CD4-positive, CD25-positive, alpha-beta regulatory T cell (primary cell): ENCODE results near the gene LTBP4. TPM values are rescaled to one million over a fixed set of nuclear protein-coding genes. Genes with fewer than 3 reads are reported as not detected.

ENCODE experiments used
- ATAC-seq, 2 donors: fragments of 150-1000 bp; cut with Tn5 transposase; one replicate each; pipeline ENCODE4 v1.10.0; 2021; ENCODE audit warnings: low read depth in 2 of 2, moderate number of reproducible peaks in 2 of 2, moderate library complexity in 1 of 2
- DNase-seq, 3 donors: peaks; one replicate each; pipeline versions ENCODE4 v3.0.0 to v3.0.0-alpha.2; 2012 to 2022; ENCODE audit warnings: mixed read lengths in 1 of 3
- H3K27ac ChIP-seq: one replicate; pipeline ENCODE4 v1.7.0; 2013; ENCODE audit warnings: mild to moderate bottlenecking, low read length; ENCODE audit not compliant: insufficient read depth, poor library complexity, severe bottlenecking
- H3K27me3 ChIP-seq: one replicate; pipeline ENCODE4 v1.7.0; 2013; ENCODE audit warnings: low read length; ENCODE audit not compliant: control insufficient read depth, insufficient read depth
- H3K36me3 ChIP-seq: one replicate; pipeline ENCODE4 v1.7.0; 2013; ENCODE audit warnings: mild to moderate bottlenecking, low read length, moderate library complexity; ENCODE audit not compliant: control insufficient read depth, insufficient read depth
- H3K4me1 ChIP-seq: 2 replicates; pipeline ENCODE4 v1.7.0; 2013; ENCODE audit warnings: mild to moderate bottlenecking, low read length; ENCODE audit not compliant: insufficient read depth, control insufficient read depth, poor library complexity, severe bottlenecking
- H3K4me3 ChIP-seq: one replicate; pipeline ENCODE4 v1.7.0; 2013; ENCODE audit warnings: low read depth, mild to moderate bottlenecking, low read length, moderate library complexity
- H3K9me3 ChIP-seq, 2 experiments: 1 replicate in 1 of 2; 2 replicates in 1 of 2; pipeline ENCODE4 v1.7.0; 2013; ENCODE audit warnings: low read length in 2 of 2, mild to moderate bottlenecking in 1 of 2, moderate library complexity in 1 of 2; ENCODE audit not compliant: control insufficient read depth in 2 of 2
- H3K27ac Mint-ChIP-seq, 3 donors: one replicate each; pipeline ENCODE4 v1.8.0; 2020 to 2022; ENCODE audit warnings: mild to moderate bottlenecking in 3 of 3, mixed read lengths in 3 of 3, moderate library complexity in 2 of 3
- H3K27me3 Mint-ChIP-seq: one replicate; pipeline ENCODE4 v1.8.0; 2022; ENCODE audit warnings: mild to moderate bottlenecking, mixed read lengths
- H3K36me3 Mint-ChIP-seq: one replicate; pipeline ENCODE4 v1.8.0; 2020; ENCODE audit warnings: mixed read lengths
- H3K4me1 Mint-ChIP-seq, 4 donors: one replicate each; pipeline ENCODE4 v1.8.0; 2020 to 2022; ENCODE audit warnings: mixed read lengths in 4 of 4, mild to moderate bottlenecking in 1 of 4
- H3K4me3 Mint-ChIP-seq, 4 donors: one replicate each; pipeline ENCODE4 v1.8.0; 2020 to 2022; ENCODE audit warnings: mild to moderate bottlenecking in 4 of 4, mixed read lengths in 4 of 4, moderate library complexity in 3 of 4
- H3K9me3 Mint-ChIP-seq, 7 donors: one replicate each; pipeline ENCODE4 v1.8.0; 2020 to 2022; ENCODE audit warnings: mixed read lengths in 7 of 7, mild to moderate bottlenecking in 3 of 7, moderate library complexity in 2 of 7
- polyA plus RNA-seq, 4 donors: library from polyadenylated mRNA; unstranded; fragments of 300-500 nt; fragmentation: Illumina TruSeq; gene quantifications; one replicate each; pipeline ENCODE4 v1.2.3, GENCODE V29; 2021
- total RNA-seq: library from RNA; stranded (reverse); gene quantifications from one replicate; pipeline ENCODE4 v1.2.3, GENCODE V29; 2022

Gene LTBP4
- total and polyA plus RNA-seq, 5 donors from 2014 or later: 20.7 to 115 (median 30.9) TPM

- no peaks in the 10 kb centered on the region for H3K27me3 Mint-ChIP-seq
- DNase-seq (no peak), ATAC-seq (no peak)
- peaks cover 44% of the 10 kb centered on the region for H3K36me3 ChIP-seq
- no peaks in the 10 kb centered on the region for H3K9me3 ChIP-seq
- H3K4me1 Mint-ChIP-seq: peaks cover 8 to 48% (median 18%) of the 10 kb centered on the region in 4 donors
- H3K27ac Mint-ChIP-seq: peak overlapping the region in 2 of 3 donors; percentile 84 to 91
- no peaks in the 10 kb centered on the region for H3K27me3 ChIP-seq
- H3K9me3 Mint-ChIP-seq: no peaks in the 10 kb centered on the region
- H3K4me3 ChIP-seq: no peak overlapping the region
- peak overlapping the region; percentile 91 to 97 (median 92) for H3K4me3 Mint-ChIP-seq
- H3K36me3 Mint-ChIP-seq: peaks cover 25% of the 10 kb centered on the region
- peaks cover 28% of the 10 kb centered on the region for H3K4me1 ChIP-seq
- no peak overlapping the region for H3K27ac ChIP-seq
Observed at GRCh38 chr19:40578442-40578908, 22.7 kb upstream of the LTBP4 start.

GRCh38 chr19:40580619-40581018 is 20.6 kb upstream of the LTBP4 start:
- no peak overlapping the region for H3K4me3 ChIP-seq
- H3K4me3 Mint-ChIP-seq: peak overlapping the region in 1 of 4 donors; percentile 21
- H3K9me3 ChIP-seq: no peaks in the 10 kb centered on the region
- H3K27me3 Mint-ChIP-seq: no peaks in the 10 kb centered on the region
- no peak for DNase-seq
- H3K36me3 Mint-ChIP-seq: peaks cover 40% of the 10 kb centered on the region
- H3K4me1 ChIP-seq: peaks cover 26% of the 10 kb centered on the region
- H3K27ac ChIP-seq: no peak overlapping the region
- no peaks in the 10 kb centered on the region for H3K9me3 Mint-ChIP-seq
- no peak for ATAC-seq
- no peaks in the 10 kb centered on the region for H3K27me3 ChIP-seq
- no peak overlapping the region for H3K27ac Mint-ChIP-seq
- H3K36me3 ChIP-seq: peaks cover 61% of the 10 kb centered on the region
- H3K4me1 Mint-ChIP-seq: peaks cover 8 to 39% (median 15%) of the 10 kb centered on the region in 4 donors

GRCh38 chr19:40581531-40581930 is 19.6 kb upstream of the LTBP4 start:
- Histone ChIP-seq H3K4me1 (peaks cover 18% of the 10 kb centered on the region), H3K9me3 (no peaks in the 10 kb centered on the region), H3K4me3 (no peak overlapping the region), H3K27me3 (no peaks in the 10 kb centered on the region), H3K27ac (no peak overlapping the region), H3K36me3 (peaks cover 70% of the 10 kb centered on the region)
- Mint-ChIP-seq H3K27ac (peak overlapping the region in 1 of 3 donors; percentile 63), H3K27me3 (no peaks in the 10 kb centered on the region), H3K4me3 (peak overlapping the region in 1 of 4 donors; percentile 21), H3K4me1 (peaks cover 8 to 39% (median 13%) of the 10 kb centered on the region in 4 donors), H3K9me3 (no peaks in the 10 kb centered on the region), H3K36me3 (peaks cover 47% of the 10 kb centered on the region)
- ATAC-seq (no peak), DNase-seq (no peak)

- no peaks in the 10 kb centered on the region for H3K9me3 ChIP-seq
- ATAC-seq (no peak), DNase-seq (no peak)
- H3K27me3 Mint-ChIP-seq: no peaks in the 10 kb centered on the region
- H3K4me3 ChIP-seq: no peak overlapping the region
- no peak overlapping the region for H3K27ac ChIP-seq
- H3K36me3 Mint-ChIP-seq: peaks cover 52% of the 10 kb centered on the region
- H3K27me3 ChIP-seq: no peaks in the 10 kb centered on the region
- no peak overlapping the region for H3K4me3 Mint-ChIP-seq
- H3K36me3 ChIP-seq: peaks cover 76% of the 10 kb centered on the region
- H3K9me3 Mint-ChIP-seq: no peaks in the 10 kb centered on the region
- peak overlapping the region in 2 of 3 donors; percentile 48 to 62 for H3K27ac Mint-ChIP-seq
- peaks cover 13% of the 10 kb centered on the region for H3K4me1 ChIP-seq
- H3K4me1 Mint-ChIP-seq: peaks cover 8 to 36% (median 12%) of the 10 kb centered on the region in 4 donors
Observed at GRCh38 chr19:40582467-40582866, 18.7 kb upstream of the LTBP4 start.

- H3K27me3 ChIP-seq: no peaks in the 10 kb centered on the region
- peaks cover 54% of the 10 kb centered on the region for H3K36me3 Mint-ChIP-seq
- peaks cover 5 to 28% (median 6%) of the 10 kb centered on the region in 4 donors for H3K4me1 Mint-ChIP-seq
- H3K27ac ChIP-seq: no peak overlapping the region
- H3K36me3 ChIP-seq: peaks cover 83% of the 10 kb centered on the region
- H3K4me1 ChIP-seq: peaks cover 5% of the 10 kb centered on the region
- DNase-seq: no peak
- H3K27ac Mint-ChIP-seq: no peak overlapping the region
- H3K9me3 Mint-ChIP-seq: no peaks in the 10 kb centered on the region
- no peak overlapping the region for H3K4me3 ChIP-seq
- no peak overlapping the region for H3K4me3 Mint-ChIP-seq
- H3K9me3 ChIP-seq: no peaks in the 10 kb centered on the region
- no peak for ATAC-seq
- H3K27me3 Mint-ChIP-seq: no peaks in the 10 kb centered on the region
Observed at GRCh38 chr19:40583283-40583682, 17.9 kb upstream of the LTBP4 start.

GRCh38 chr19:40584007-40584406 is 17.2 kb upstream of the LTBP4 start:
- no peaks in the 10 kb centered on the region for H3K4me1 ChIP-seq
- Mint-ChIP-seq H3K36me3 (peaks cover 50% of the 10 kb centered on the region), H3K9me3 (no peaks in the 10 kb centered on the region), H3K27ac (peak overlapping the region in 1 of 3 donors; percentile 57), H3K4me1 (peaks cover 0 to 23% (median 0%) of the 10 kb centered on the region in 4 donors), H3K4me3 (no peak overlapping the region), H3K27me3 (no peaks in the 10 kb centered on the region)
- no peak overlapping the region for H3K27ac ChIP-seq
- H3K27me3 ChIP-seq: no peaks in the 10 kb centered on the region
- ATAC-seq (no peak), DNase-seq (no peak)
- H3K4me3 ChIP-seq: no peak overlapping the region
- peaks cover 85% of the 10 kb centered on the region for H3K36me3 ChIP-seq
- no peaks in the 10 kb centered on the region for H3K9me3 ChIP-seq

- Histone ChIP-seq H3K9me3 (no peaks in the 10 kb centered on the region), H3K36me3 (peaks cover 77% of the 10 kb centered on the region), H3K27me3 (no peaks in the 10 kb centered on the region), H3K27ac (no peak overlapping the region), H3K4me3 (no peak overlapping the region), H3K4me1 (no peaks in the 10 kb centered on the region)
- no peak for ATAC-seq
- H3K27me3 Mint-ChIP-seq: no peaks in the 10 kb centered on the region
- H3K9me3 Mint-ChIP-seq: no peaks in the 10 kb centered on the region
- H3K4me3 Mint-ChIP-seq: no peak overlapping the region
- H3K27ac Mint-ChIP-seq: peak overlapping the region in 2 of 3 donors; percentile 57 to 89
- no peak for DNase-seq
- H3K36me3 Mint-ChIP-seq: peaks cover 50% of the 10 kb centered on the region
- peaks cover 0 to 22% (median 0%) of the 10 kb centered on the region in 4 donors for H3K4me1 Mint-ChIP-seq
Observed at GRCh38 chr19:40585241-40585981, 15.8 kb upstream of the LTBP4 start.
